Endodermal cell (in vitro differentiated cells): Measurements from ENCODE around the gene THSD7B. TPM values are rescaled to one million over a fixed set of nuclear protein-coding genes. Genes with fewer than 3 reads are reported as not detected.

Experiments used
- DNase-seq: peaks from one replicate; pipeline ENCODE4 v3.0.0-alpha.2; 2017
- H3K27ac ChIP-seq: 2 replicates; pipeline ENCODE4 v1.5.1; 2013; ENCODE audit warnings: mild to moderate bottlenecking, low read depth, low read length, moderate library complexity
- H3K27me3 ChIP-seq: 2 replicates; pipeline ENCODE4 v1.6.1; 2013; ENCODE audit warnings: mild to moderate bottlenecking, low read length, moderate library complexity; ENCODE audit not compliant: insufficient read depth, control insufficient read depth, poor library complexity, severe bottlenecking
- H3K36me3 ChIP-seq: 2 replicates; pipeline ENCODE4 v1.7.0; 2013; ENCODE audit warnings: mild to moderate bottlenecking, low read length, moderate library complexity; ENCODE audit not compliant: control insufficient read depth, insufficient read depth
- H3K4me1 ChIP-seq: one replicate; pipeline ENCODE4 v1.7.0; 2013; ENCODE audit warnings: low read length; ENCODE audit not compliant: control insufficient read depth, insufficient read depth
- H3K4me3 ChIP-seq: 2 replicates; pipeline ENCODE4 v1.5.1; 2013; ENCODE audit warnings: mild to moderate bottlenecking, low read length, moderate library complexity
- H3K9ac ChIP-seq: 2 replicates; pipeline ENCODE4 v1.6.1; 2013; ENCODE audit warnings: mild to moderate bottlenecking, low read length, moderate library complexity; ENCODE audit not compliant: poor library complexity, severe bottlenecking; ENCODE audit errors: extremely low read depth
- H3K9me3 ChIP-seq: 2 replicates; pipeline ENCODE4 v1.6.1; 2013; ENCODE audit warnings: mild to moderate bottlenecking, low read length, moderate library complexity; ENCODE audit not compliant: control insufficient read depth
- H3K27ac Mint-ChIP-seq: 2 replicates; pipeline ENCODE4 v1.8.0; 2020; ENCODE audit warnings: mixed read lengths
- H3K27me3 Mint-ChIP-seq: 2 replicates; pipeline ENCODE4 v1.8.0; 2021; ENCODE audit warnings: mild to moderate bottlenecking, mixed read lengths; ENCODE audit not compliant: insufficient read depth
- H3K36me3 Mint-ChIP-seq: 2 replicates; pipeline ENCODE4 v1.8.0; 2020; ENCODE audit warnings: low read depth, mixed read lengths
- H3K4me1 Mint-ChIP-seq: 2 replicates; pipeline ENCODE4 v1.8.0; 2020; ENCODE audit warnings: mixed read lengths
- H3K4me3 Mint-ChIP-seq: 2 replicates; pipeline ENCODE4 v1.8.0; 2020; ENCODE audit warnings: mild to moderate bottlenecking, moderate library complexity, mixed read lengths
- H3K9me3 Mint-ChIP-seq: 2 replicates; pipeline ENCODE4 v1.8.0; 2020; ENCODE audit warnings: mild to moderate bottlenecking, mixed read lengths
- WGBS, 2 experiments: methylation state at CpG; one replicate each; pipeline versions ENCODE4 v1.1.5 to v1.1.7; 2013; ENCODE audit warnings: missing lambda C conversion rate in 2 of 2, mixed read lengths in 1 of 2; ENCODE audit not compliant: insufficient coverage in 1 of 2, insufficient read length in 1 of 2; 5-methylcytosine and 5-hydroxymethylcytosine counted together
- total RNA-seq, 2 donors: library from RNA; stranded (reverse); fragmentation: NEBNext Ultra II Directional in 1 of 2; extraction: Animal tissue kit (Norgen Biotek cat#: 25700) in 1 of 2; gene quantifications; 2 replicates in 1 of 2; 3 replicates in 1 of 2; pipeline ENCODE4 v1.2.1, GENCODE V29; 2021
- TF ChIP-seq, protein P1 (sequence below): fragments of 200-600 bp; sonication (generic); conservative IDR thresholded peaks from 2 replicates; pipeline ENCODE4 v1.5.0; 2021; ENCODE audit warnings: antibody characterized with exemption, mild to moderate bottlenecking

THSD7B gene
- total RNA-seq, 2 donors from 2014 or later: 1.8 to 2.6 TPM

DNA sequence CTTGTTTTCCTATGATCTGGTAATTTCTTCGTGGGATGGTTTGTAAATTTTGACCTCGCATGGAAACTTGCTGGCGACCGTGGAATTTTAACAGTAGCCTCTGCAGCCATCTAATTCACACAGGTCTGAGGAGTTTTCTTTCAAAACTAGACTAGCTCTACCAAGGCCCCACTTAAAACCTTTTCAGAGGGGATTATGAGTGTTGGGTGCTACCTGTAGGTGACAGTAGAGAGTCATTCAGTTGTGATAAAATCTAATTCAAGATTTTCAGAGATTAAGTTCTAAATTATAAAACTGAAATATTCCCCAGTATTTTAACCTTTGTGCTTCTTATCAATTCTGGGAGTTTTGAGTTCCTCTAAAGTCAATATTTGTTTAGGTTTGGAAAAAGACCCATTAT, 31.0 kb downstream of the THSD7B start:
- Mint-ChIP-seq H3K4me3 (no peak overlapping the region), H3K4me1 (no peaks in the 10 kb centered on the region), H3K27me3 (no peaks in the 10 kb centered on the region), H3K9me3 (no peaks in the 10 kb centered on the region), H3K27ac (no peak overlapping the region), H3K36me3 (no peaks in the 10 kb centered on the region)
- no peak for DNase-seq
- H3K9me3 ChIP-seq: no peaks in the 10 kb centered on the region
- no peak overlapping the region for H3K27ac ChIP-seq
- H3K4me1 ChIP-seq: no peaks in the 10 kb centered on the region
- TF ChIP-seq, protein P1, sequence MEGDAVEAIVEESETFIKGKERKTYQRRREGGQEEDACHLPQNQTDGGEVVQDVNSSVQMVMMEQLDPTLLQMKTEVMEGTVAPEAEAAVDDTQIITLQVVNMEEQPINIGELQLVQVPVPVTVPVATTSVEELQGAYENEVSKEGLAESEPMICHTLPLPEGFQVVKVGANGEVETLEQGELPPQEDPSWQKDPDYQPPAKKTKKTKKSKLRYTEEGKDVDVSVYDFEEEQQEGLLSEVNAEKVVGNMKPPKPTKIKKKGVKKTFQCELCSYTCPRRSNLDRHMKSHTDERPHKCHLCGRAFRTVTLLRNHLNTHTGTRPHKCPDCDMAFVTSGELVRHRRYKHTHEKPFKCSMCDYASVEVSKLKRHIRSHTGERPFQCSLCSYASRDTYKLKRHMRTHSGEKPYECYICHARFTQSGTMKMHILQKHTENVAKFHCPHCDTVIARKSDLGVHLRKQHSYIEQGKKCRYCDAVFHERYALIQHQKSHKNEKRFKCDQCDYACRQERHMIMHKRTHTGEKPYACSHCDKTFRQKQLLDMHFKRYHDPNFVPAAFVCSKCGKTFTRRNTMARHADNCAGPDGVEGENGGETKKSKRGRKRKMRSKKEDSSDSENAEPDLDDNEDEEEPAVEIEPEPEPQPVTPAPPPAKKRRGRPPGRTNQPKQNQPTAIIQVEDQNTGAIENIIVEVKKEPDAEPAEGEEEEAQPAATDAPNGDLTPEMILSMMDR: peak; percentile 75
- no peak overlapping the region for H3K4me3 ChIP-seq
- H3K27me3 ChIP-seq: no peaks in the 10 kb centered on the region
- no peaks in the 10 kb centered on the region for H3K36me3 ChIP-seq
- 93 to 94% methylated on average over 2 to 4 of the region's 4 CpGs for WGBS, 2 experiments
- H3K9ac ChIP-seq: no peak overlapping the region

- TF ChIP-seq, protein P1: no peak
- Mint-ChIP-seq H3K4me3 (no peak overlapping the region), H3K4me1 (no peaks in the 10 kb centered on the region), H3K27ac (no peak overlapping the region), H3K36me3 (no peaks in the 10 kb centered on the region), H3K27me3 (no peaks in the 10 kb centered on the region), H3K9me3 (no peaks in the 10 kb centered on the region)
- no peaks in the 10 kb centered on the region for H3K36me3 ChIP-seq
- no peak overlapping the region for H3K27ac ChIP-seq
- no peaks in the 10 kb centered on the region for H3K9me3 ChIP-seq
- H3K4me3 ChIP-seq: no peak overlapping the region
- no peak overlapping the region for H3K9ac ChIP-seq
- H3K27me3 ChIP-seq: no peaks in the 10 kb centered on the region
- no peaks in the 10 kb centered on the region for H3K4me1 ChIP-seq
- no peak for DNase-seq
These were observed 33.4 kb downstream of the THSD7B start for GRCh38 chr2:136798766-136799165.

DNA sequence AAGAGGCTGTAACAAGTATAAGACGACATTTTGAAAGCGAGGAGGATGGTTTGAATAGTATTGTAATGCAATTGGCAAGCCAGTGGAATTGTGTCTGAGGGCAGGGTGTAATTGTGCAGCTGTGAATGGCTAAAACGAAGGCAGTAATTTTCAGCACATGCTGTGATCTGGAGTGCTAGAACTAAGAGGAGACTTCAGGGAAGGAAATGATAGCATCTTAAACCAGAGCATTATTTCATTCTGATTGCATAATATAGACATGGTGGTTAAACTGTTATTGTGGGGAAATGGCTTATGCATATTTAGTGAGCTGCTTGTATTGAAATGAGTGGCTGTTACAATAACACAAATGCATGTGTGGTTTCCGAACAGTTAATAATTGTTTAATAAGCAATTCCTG, 36.3 kb downstream of the THSD7B start:
- no peaks in the 10 kb centered on the region for H3K36me3 Mint-ChIP-seq
- no peaks in the 10 kb centered on the region for H3K4me1 Mint-ChIP-seq

More for the DNA sequence above, 36.3 kb downstream of the THSD7B start:
- no peak for DNase-seq
- no peak overlapping the region for H3K4me3 ChIP-seq
- H3K4me1 ChIP-seq: no peaks in the 10 kb centered on the region
- no peak overlapping the region for H3K27ac ChIP-seq
- peaks cover 3% of the 10 kb centered on the region for H3K9me3 Mint-ChIP-seq
- H3K27me3 ChIP-seq: no peaks in the 10 kb centered on the region
- no peaks in the 10 kb centered on the region for H3K27me3 Mint-ChIP-seq
- TF ChIP-seq, protein P1: no peak
- peaks cover 6% of the 10 kb centered on the region for H3K9me3 ChIP-seq
- 86 to 92% methylated on average over 4 of the region's 4 CpGs for WGBS, 2 experiments
- H3K4me3 Mint-ChIP-seq: no peak overlapping the region
- no peaks in the 10 kb centered on the region for H3K36me3 ChIP-seq
- H3K27ac Mint-ChIP-seq: no peak overlapping the region
- H3K9ac ChIP-seq: no peak overlapping the region
